ENCODE data around the gene PNPLA5.
"Not testable (repeated sequence)": the region's sequence is repeated elsewhere in the genome, so short reads cannot be mapped to it uniquely, and the experiment has no call there.

The PNPLA5 gene, protein sequence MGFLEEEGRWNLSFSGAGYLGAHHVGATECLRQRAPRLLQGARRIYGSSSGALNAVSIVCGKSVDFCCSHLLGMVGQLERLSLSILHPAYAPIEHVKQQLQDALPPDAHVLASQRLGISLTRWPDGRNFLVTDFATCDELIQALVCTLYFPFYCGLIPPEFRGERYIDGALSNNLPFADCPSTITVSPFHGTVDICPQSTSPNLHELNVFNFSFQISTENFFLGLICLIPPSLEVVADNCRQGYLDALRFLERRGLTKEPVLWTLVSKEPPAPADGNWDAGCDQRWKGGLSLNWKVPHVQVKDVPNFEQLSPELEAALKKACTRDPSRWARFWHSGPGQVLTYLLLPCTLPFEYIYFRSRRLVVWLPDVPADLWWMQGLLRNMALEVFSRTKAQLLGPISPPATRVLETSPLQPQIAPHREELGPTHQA
- total RNA-seq: 0 to 1.3 (median 0) reads per million in 17 experiments

DNA sequence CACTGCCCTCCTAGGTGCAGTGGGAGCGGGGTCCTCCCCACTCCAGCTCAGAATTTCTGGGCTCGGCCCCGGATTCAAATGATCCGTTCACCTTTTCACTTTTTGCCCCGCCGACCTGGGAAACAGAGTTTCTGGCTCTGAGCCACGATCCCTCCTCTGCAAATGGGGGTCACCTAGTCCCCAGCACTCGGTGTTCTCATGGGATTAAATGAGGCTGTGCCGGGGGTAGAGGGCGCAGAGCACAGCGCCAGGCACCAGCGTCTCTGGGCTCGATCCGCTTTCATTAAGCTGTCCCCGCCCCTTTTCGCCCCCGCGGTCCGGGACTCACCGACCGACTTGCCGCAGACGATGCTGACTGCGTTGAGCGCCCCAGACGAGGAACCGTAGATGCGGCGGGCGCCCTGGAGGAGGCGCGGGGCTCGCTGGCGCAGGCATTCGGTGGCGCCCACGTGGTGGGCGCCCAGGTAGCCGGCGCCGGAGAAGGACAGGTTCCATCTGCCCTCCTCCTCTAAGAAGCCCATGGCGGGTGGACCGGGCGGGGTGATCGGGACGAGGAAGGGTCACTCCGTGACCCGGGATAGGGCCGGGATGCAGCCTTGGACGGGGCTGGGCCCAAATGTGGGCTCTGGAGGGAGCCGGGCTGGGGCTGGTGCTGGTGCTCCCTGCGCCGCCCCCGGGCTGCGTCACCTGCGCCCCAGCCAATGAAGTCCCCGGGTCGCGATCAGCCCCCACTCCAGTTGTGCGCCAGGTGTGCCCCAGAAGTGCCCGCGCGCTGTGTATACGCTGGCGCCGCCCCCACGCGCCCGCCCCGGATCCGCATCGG lies at the start of gene PNPLA5:
PNPLA5 (minus strand) TSS at position 654 of the 823 bp plus-strand sequence; CDS start at position 521, 133 bp downstream.
- peak; percentile 20 to 60 (median 30) for DNase-seq

DNA sequence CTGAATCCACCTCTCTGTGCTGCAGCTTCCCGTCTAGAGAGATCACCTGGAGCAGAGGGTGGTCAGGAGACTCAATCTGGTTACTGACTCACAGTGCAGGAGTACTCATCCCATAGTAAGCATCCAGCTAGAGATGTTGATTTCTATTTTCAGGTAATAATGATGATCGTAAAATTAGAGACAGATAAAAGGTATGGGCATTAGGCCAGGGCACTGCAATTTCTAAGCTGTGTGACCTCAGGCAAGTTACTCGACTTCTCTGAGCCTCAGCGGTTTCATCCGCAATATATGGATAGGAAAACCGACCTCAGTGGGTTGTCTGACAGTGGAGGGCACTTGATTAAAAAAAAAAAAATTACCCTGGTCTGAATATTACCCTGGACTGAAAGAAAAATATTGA lies 49.6 kb upstream of the PNPLA5 start:
- no peak for DNase-seq

DNA sequence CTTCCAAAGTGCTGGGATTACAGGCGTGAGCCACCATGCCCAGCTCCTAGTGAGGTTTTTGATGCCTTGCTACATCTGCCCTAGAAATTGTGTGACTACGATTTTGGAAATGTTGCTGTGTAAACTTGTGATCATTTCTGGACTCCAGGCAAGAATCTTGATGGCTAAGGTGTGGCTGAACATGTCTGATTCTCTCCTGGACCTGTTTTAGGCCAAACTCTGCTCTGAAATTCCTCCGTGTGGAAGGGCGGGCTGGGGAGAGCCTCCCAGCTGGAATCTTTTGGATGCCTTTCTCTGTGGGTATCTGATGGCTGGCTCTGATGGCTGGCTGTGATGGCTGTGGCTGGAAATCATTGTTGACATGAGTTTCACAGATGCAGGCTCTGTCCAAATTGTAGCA lies 40.0 kb upstream of the PNPLA5 start:
- DNase-seq: no peak

DNA sequence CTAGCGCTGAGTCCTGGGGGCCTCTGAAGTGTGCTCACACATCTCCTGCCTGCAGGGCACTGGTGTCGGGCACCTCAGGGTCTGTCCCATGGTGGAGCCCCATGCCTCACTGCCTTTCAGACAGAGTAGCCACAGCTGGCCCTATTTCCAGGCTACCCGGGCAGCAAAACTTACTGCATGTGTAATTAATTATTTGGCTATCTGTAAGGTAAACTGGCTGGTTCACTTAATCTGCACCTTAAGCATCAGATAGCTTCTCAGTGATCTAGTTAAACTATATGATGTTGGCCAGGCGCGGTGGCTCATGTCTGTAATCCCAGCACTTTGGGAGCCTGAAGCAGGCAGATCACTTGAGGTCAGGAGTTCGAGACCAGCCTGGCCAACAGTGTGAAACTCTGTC lies 37.1 kb upstream of the PNPLA5 start:
- DNase-seq: no peak

DNA sequence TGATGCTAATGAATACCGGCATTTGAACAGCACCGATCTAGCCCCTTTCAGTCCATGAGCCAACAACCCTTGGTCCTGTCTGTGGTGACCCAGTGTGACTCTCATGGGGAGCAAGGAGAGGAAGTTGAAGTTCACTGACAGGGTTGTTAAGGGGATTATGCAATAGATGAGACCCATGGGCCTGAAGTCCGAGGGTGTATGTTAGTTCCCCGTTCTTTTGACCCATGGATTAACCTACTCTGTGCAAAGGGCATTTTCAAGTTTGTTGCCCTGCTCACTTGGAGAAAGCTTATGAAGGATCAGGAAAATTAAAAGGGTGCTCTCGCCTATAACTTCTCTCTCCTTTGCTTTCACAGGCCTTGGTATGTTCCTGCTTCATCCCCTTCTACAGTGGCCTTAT lies 36.7 kb upstream of the PNPLA5 start:
- peak; percentile 75 to 95 (median 91) for DNase-seq

DNA sequence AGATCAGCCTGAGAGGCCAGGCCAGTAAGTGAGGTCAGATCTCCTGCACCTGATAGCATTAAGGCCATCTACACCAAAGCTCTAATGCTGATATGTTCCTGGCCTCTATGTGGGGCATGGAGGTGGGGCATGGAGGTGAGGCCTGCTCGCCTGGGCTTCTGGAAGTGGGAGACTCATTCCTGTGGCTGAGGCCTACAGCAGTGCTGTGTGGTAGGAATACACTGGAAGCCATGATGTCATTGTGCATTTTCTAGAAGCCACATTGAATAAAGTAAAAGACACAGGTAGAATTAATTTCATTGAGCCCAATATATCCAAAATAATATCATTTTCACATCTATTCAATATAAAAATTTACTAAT lies 34.5 kb upstream of the PNPLA5 start:
- no peak for DNase-seq

DNA sequence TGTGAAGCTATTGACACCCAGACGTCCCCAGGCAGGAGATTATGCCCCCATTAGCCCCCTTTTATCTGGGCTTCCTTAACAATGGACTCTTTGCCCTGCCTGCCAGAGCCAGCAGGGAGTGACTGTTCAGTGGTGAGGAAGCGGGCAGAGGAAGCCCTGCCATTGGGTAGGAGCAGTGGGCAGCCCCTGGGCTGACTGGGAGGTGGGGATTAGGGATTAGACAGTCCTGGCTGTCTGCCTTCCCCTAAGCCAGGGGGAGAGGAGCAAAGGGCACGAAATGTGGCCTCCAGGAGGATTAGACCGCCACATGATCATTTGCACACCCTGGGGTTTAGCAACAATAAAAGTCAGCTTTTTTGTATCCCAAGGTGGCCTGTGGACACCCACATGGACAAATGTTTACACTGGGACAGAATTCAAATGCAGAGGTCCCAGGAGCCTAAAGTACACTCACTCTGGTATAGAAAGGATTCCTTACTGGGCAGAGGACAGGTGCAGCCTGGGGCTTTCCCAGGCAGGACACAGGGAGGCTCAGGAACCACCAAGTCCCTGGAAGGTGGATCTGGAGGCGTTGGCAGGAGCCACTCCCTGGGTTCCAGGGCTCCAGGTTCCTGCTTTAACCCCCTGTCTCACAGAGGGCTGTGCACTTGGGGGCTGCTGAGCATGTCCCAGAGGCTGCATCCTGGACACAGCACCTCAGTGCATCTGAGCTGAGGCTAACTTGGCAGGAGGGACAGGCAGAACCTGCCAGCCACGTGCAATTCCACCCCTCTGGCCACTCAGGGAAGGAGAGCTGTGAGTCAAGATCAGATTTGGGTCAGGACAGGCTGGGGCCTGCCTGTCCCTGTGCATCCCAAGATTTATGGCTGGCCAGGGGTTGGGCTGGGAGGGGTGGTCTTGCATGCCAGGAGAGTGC lies 33.9 kb upstream of the PNPLA5 start:
- peak; percentile 54 to 81 (median 66) for DNase-seq

DNA sequence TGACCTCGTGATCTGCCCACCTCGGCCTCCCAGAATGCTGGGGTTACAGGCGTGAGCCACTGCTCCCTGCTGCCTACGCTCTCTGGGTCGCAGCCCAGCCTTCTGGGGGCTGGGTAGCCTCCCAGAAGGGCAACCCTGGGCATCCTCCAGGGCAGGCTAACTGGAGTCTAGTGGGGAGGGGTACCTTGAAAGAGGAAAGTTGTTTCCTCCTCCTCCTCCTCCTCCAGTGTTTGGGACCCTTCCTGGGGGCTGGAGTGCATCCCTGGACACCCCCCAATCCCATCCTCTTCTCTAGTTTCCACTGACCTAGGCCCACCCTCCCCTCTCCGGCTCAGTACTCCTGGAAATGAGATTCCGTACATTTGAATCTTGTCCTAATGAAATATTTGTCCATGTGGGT lies 33.1 kb upstream of the PNPLA5 start:
- no peak for DNase-seq

DNA sequence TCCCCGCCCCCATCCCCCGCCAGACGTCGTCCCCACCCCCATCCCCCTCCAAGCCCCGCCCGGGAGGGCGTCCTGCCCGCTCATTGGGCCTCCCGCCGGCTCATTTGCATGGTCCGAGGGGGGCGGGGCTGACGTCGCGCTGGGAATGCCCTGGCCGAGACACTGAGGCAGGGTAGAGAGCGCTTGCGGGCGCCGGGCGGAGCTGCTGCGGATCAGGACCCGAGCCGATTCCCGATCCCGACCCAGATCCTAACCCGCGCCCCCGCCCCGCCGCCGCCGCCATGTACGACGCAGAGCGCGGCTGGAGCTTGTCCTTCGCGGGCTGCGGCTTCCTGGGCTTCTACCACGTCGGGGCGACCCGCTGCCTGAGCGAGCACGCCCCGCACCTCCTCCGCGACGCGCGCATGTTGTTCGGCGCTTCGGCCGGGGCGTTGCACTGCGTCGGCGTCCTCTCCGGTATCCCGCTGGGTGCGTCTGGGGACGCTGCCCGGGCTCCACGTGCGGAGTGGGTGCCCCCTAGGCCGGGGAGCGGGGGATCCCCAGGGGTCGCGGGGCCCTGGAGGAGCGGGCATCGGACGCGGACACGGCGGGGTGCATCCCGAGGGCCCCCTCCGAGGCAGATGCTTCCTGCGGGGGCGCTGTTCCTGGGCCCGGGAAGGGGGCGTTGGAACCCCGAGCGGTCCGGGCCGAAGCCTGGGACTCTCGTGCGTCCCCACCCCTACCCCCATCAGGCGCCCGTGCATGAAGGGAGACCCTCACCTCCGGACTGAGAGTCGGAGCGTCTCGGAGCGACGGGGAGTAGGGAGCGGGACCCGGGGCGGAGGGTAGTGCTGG lies 32.0 kb upstream of the PNPLA5 start, which contains the start of gene PNPLA3:
PNPLA3 (plus strand) TSS at position 175 of the 834 bp plus-strand sequence; CDS start at position 282, 107 bp downstream.
- peak; percentile 72 to 92 (median 80) for DNase-seq

DNA sequence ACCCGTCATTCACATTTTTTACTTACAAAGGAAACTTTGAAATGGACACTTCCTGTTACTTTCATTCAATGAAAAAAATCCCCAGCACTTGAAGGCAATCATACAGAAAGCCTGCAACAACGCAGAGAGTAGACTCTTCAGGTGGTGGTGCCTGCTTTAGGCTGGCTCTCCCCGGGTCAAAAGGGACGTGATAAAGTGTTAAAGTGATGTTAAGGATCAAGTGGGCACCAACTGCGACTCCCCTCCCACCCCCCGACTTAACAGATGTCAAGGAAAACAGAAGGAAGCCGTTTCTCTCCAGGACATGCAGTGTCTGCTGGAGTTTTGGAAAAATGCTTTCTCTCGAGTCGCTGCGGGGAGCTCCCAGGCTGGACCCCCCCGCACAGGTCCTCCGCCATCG lies 31.4 kb upstream of the PNPLA5 start:
- DNase-seq: peak; percentile 6 to 39 (median 24)

DNA sequence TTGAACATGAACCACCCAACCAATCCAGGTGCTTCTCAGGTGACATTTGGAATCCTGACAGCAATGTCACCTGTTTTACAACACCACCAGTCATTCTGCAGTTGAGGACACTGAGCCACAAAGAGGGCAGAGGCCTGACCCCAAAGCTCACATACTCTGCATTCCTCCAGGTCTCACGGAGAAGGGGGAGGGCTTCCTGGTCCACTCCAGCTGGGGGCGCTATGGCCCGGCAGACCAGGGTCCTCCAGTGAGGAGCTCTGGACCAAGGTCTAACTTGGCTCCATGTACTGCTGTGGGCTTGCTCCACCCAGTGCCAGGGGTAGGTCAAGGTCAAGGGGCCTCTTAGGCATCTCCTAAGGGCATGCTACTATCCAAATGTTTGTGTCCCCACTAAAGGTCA lies 30.3 kb upstream of the PNPLA5 start:
- no peak for DNase-seq

DNA sequence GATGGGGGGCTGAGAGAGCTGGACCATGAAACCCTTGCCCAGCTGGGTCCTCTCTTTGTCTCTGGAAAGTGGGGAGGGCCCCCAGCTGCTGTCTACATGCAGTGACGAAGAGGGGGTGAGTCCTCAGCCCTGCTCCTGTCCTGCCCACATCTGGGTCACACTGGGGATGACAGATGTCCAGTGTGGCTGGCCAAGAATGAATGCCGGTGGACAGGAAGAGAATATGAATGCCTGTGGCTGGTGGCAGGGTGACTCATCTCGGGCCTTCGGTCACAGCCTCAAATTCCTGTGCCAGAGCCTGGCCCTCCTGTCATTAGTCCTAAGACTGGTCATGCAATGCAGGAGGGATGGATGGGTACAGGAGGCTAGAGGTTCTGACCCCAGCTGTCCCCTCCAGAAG lies 29.6 kb upstream of the PNPLA5 start:
- DNase-seq: peak; percentile 37 to 63 (median 44)

DNA sequence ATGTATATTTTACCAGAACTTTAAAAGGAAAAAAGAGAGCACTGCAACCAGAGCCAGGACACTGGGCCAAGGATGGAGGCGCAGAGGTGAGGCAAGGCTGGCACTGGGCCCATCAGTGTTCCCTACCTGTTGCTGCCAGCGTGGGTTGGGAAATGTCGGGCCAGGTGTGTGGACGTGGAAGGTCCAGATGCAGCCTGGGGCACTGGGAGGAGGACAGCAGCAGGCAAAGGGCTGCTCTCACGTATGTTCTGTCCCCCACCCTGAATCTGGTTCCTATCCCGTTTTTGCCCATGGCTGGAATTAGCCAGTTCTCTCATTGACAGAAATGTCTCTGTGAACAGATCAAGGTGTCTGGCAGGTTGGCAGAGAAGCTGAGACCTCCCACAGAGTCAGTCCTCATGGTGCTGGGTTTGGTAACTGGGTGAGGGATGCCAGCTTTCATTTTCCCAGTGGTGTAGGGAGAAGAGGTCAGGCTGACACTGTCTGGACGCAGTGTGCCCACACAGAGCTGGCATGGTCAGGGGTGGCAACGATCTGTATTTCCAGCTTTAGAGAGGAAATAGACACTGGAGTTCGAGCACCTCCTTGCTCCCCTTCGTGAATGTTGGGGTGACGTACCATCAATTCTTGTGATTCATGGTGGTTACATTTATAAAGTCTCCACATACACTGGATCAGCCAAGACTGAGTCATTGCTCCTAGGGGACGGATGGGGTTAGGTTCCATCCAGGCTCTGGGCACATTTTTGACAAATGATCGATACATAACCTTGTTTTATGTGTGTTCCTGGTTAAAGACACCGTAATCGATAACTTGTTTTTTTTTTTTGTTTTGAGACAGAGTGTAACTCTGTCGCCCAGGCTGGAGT lies 27.5 kb upstream of the PNPLA5 start:
- no peak for DNase-seq

DNA sequence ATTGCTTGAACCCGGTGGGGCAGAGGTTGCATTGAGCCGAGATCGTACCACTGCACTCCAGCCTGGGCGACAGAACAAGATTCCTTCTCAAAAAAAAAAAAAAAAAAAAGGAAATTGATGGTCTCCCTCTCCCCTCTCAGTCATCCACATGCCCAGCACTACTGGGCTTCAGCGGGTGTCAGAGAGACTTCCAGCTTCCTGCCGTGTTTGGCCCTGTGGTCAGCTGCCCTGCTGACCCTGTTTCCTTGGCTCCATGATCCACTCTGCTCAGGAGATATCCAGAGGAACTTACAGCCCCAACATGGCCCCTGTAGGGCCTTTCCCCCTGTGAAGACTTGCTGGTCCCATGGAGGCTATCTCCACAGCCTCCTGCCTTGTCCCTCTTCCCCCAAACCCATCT lies 25.7 kb upstream of the PNPLA5 start:
- DNase-seq: peak in 3 of 4 experiments; percentile 72 to 80 (median 80)

DNA sequence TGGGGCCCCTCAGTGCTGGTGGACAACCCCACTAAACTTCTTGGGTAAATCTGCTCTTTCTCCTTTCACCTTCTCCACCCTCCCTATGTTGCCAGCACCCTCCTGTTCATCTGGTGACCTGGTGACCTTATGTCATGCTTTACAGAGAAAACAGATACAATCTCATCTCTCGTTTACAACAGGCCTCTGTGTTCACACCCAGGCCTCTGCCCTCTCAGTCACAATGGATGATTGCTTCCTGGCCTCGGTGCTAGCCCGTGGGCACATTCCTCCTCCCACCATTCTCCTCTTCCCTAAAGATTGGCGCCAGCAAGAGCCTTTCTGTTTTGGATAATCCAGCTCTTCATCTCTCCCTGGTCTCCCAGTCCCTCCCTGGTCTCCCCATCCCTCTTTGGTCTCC lies 19.5 kb upstream of the PNPLA5 start:
- DNase-seq: peak in 1 of 4 experiments; percentile 23

DNA sequence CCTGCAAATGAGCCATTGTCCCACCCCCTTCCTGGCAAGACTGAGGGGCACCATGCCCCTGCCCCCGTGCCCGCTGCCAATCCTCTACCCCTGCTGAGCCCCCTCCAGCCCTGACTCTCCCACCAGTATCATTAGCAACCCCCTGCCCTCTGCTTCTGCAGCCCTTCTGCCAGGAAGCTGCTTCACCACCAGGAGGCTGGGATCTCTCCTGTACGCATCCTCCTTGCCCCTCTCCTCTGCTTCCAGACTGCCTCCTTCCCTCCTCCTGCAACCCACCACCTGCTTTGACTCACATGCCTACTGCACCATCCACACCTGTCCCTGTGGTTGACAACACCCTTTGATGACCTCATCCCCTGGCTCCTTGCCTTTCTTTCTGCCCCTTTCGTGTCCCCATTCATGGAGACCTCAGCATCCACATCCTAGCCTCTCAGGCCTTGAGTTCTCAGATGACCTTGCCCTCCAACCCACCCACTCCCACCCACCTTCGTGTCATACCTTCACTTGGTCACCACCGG lies 18.4 kb upstream of the PNPLA5 start:
- DNase-seq: no peak

DNA sequence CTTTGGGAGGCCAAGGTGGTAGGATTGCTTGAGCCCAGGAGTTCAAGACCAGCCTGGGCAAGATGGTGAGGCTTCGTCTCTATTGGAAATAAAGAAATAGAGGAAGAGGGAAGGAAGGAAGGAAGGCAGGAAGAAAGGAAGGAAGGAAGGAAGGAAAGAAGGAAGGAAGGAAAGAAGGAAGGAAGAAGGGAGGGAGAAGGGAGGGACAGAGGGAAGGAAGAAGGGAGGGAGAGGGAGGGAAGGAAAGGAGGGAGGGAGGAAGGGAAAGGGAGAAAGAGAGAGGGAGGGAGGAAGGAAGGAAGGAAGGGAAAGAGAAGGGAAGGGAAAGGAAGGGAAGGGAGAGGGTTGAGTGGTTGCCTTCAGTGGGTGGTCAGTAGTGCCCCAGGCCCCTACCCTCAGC lies 17.9 kb upstream of the PNPLA5 start:
- DNase-seq: no peak

DNA sequence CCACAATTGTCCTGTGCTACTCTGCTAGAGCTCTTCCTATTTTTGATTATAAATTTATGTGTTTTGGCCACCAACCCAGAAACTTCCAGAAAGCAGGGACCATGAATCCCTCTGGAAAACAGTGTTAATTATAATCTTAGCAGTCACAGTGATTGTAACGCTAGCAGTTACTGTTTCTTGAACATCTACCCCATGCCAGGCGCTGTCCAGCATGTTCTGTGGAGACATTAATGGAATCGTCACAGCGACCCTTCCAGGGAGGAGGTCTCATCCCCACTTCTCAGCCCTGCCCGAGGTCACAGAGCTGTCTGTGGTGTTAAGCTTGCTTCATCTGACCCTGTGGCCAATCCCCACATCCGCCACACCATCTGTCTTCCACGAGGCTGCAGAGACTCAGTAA lies 13.9 kb upstream of the PNPLA5 start:
- no peak for DNase-seq

DNA sequence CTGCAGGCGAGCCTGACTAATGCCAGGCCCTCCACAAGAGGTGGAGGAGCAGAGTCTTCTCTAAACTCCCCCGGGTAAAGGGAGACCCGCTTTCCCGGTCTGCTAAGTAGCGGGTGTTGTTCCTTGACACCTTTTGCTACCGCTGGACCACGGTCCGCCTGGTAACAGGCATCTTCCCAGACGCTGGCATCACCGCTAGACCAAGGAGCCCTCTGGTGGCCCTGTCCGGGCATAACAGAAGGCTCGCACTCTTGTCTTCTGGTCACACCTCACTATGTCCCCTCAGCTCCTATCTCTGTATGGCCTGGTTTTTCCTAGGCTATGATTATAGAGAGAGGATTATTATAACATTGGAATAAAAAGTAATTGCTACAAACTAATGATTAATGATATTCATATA lies 12.6 kb upstream of the PNPLA5 start:
- DNase-seq: not testable (repeated sequence)

DNA sequence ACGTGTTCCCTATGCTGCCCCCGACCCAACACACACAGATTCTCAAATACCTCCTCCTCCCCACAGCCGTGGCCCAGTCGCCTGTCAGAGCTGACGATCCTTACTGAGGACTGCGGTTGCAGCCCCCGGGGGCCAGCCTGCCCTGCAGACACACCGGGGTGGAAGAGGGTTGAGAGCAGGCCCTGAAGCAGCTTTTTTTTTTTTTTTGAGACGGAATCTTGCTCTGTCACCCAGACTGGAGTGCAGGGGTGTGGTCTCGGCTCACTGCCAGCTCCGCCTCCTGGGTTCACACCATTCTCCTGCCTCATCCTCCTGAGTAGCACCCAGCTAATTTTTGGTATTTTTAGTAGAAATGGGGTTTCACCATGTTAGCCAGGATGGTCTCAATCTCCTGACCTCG lies 11.2 kb upstream of the PNPLA5 start:
- not testable (repeated sequence) for DNase-seq

Measured in suppressor macrophage (primary cell).